WTC11 (cell line): ENCODE results near the gene TPX2. TPM values are rescaled to one million over a fixed set of nuclear protein-coding genes. Genes with fewer than 3 reads are reported as not detected.
A peak's percentile ranks its signal among the peaks of the same experiment; 100 is the strongest.

Experiments used
- ATAC-seq: fragments of 200-7000 bp; cut with Tn5 transposase; 2 replicates; pipeline ENCODE4 v1.10.0; 2021; ENCODE audit warnings: mild to moderate bottlenecking, moderate library complexity
- CTCF ChIA-PET: fragments of 300-600 bp; sonication (Branson Sonifier 250); formaldehyde crosslinking; loops from one replicate; lab custom pipeline; 2021; ENCODE audit warnings: antibody characterized with exemption; lab: Charles Lee
- POLR2A ChIA-PET: fragments of 350-600 bp; sonication (Branson Sonifier 250); formaldehyde crosslinking; loops from one replicate; lab custom pipeline; 2021; ENCODE audit warnings: antibody characterized with exemption; lab: Charles Lee
- DNase-seq: peaks from one replicate; pipeline ENCODE4 v3.0.0; 2021; ENCODE audit warnings: low spot score
- H3K27ac Mint-ChIP-seq: 2 replicates; pipeline ENCODE4 v1.8.0; 2021; ENCODE audit warnings: mixed read lengths
- H3K27me3 Mint-ChIP-seq: 2 replicates; pipeline ENCODE4 v1.8.0; 2021; ENCODE audit warnings: low read depth, mild to moderate bottlenecking, moderate library complexity, mixed read lengths
- H3K36me3 Mint-ChIP-seq: 2 replicates; pipeline ENCODE4 v1.8.0; 2021; ENCODE audit warnings: mixed read lengths
- H3K4me1 Mint-ChIP-seq: 2 replicates; pipeline ENCODE4 v1.8.0; 2022; ENCODE audit warnings: mixed read lengths
- H3K4me3 Mint-ChIP-seq: 2 replicates; pipeline ENCODE4 v1.8.0; 2021; ENCODE audit warnings: mild to moderate bottlenecking, moderate library complexity, mixed read lengths
- H3K9me3 Mint-ChIP-seq: 2 replicates; pipeline ENCODE4 v1.8.0; 2021; ENCODE audit warnings: mixed read lengths
- AFF4 ChIP-seq: sonication (generic); formaldehyde crosslinking; IDR thresholded peaks from 2 replicates; pipeline ENCODE4 v1.8.1; 2023; ENCODE audit warnings: mild to moderate bottlenecking, missing genetic modification reagents, borderline replicate concordance
- CBFB ChIP-seq: sonication (generic); formaldehyde crosslinking; IDR thresholded peaks from 2 replicates; pipeline ENCODE4 v1.8.1; 2022; ENCODE audit warnings: mild to moderate bottlenecking, low read depth, missing genetic modification reagents
- ESRRA ChIP-seq: sonication (generic); formaldehyde crosslinking; IDR thresholded peaks from 2 replicates; pipeline ENCODE4 v1.8.1; 2022; ENCODE audit warnings: mild to moderate bottlenecking, missing genetic modification reagents, borderline replicate concordance
- ETV6 ChIP-seq: sonication (generic); formaldehyde crosslinking; IDR thresholded peaks from 2 replicates; pipeline ENCODE4 v1.8.1; 2022; ENCODE audit warnings: mild to moderate bottlenecking, missing genetic modification reagents
- JAZF1 ChIP-seq: fragments of 250-450 bp; sonication (Bioruptor Pico); IDR thresholded peaks from 2 replicates; pipeline ENCODE4 v1.9.0; 2021; ENCODE audit warnings: moderate library complexity, mild to moderate bottlenecking, inconsistent platforms
- KAT7 ChIP-seq: sonication (generic); formaldehyde crosslinking; IDR thresholded peaks from 2 replicates; pipeline ENCODE4 v1.8.1; 2023; ENCODE audit warnings: missing genetic modification reagents, mild to moderate bottlenecking, borderline replicate concordance
- MLX ChIP-seq: sonication (generic); formaldehyde crosslinking; IDR thresholded peaks from 2 replicates; pipeline ENCODE4 v1.8.1; 2023; ENCODE audit warnings: mild to moderate bottlenecking, missing genetic modification reagents, moderate library complexity
- NFATC4 ChIP-seq: fragments of 250-450 bp; sonication (Bioruptor Pico); IDR thresholded peaks from 2 replicates; pipeline ENCODE4 v1.9.0; 2021; ENCODE audit warnings: mild to moderate bottlenecking
- NR1H2 ChIP-seq: sonication (generic); formaldehyde crosslinking; IDR thresholded peaks from 2 replicates; pipeline ENCODE4 v1.9.0; 2021; ENCODE audit warnings: mild to moderate bottlenecking, moderate library complexity, missing genetic modification reagents
- NR2C2 ChIP-seq: sonication (generic); formaldehyde crosslinking; IDR thresholded peaks from 2 replicates; pipeline ENCODE4 v1.8.0; 2022; ENCODE audit warnings: mild to moderate bottlenecking, missing genetic modification reagents
- PRDM15 ChIP-seq: sonication (generic); formaldehyde crosslinking; IDR thresholded peaks from 2 replicates; pipeline ENCODE4 v1.8.0; 2022; ENCODE audit warnings: missing genetic modification reagents
- RORB ChIP-seq: fragments of 250-450 bp; sonication (Bioruptor Pico); IDR thresholded peaks from 2 replicates; pipeline ENCODE4 v1.9.0; 2021; ENCODE audit warnings: mild to moderate bottlenecking
- SP1 ChIP-seq: sonication (generic); formaldehyde crosslinking; conservative IDR thresholded peaks from 2 replicates; pipeline ENCODE4 v1.8.1; 2022; ENCODE audit warnings: missing genetic modification reagents
- ZNF138 ChIP-seq: sonication (generic); formaldehyde crosslinking; conservative IDR thresholded peaks from 2 replicates; pipeline ENCODE4 v1.8.1; 2022; ENCODE audit warnings: mild to moderate bottlenecking, moderate library complexity, missing genetic modification reagents
- ZNF423 ChIP-seq: fragments of 250-450 bp; sonication (Bioruptor Pico); IDR thresholded peaks from 2 replicates; pipeline ENCODE4 v2.1.2; 2022; ENCODE audit warnings: mild to moderate bottlenecking, moderate library complexity
- total RNA-seq: library from RNA; stranded (reverse); gene quantifications from 3 replicates; pipeline ENCODE4 v1.2.3, GENCODE V29; 2021
- TF ChIP-seq, protein P1 (sequence below): sonication (generic); formaldehyde crosslinking; IDR thresholded peaks from 2 replicates; pipeline ENCODE4 v1.8.1; 2022; ENCODE audit warnings: mild to moderate bottlenecking, moderate library complexity, missing genetic modification reagents
- TF ChIP-seq, protein P2 (sequence below): fragments of 250-450 bp; sonication (Bioruptor Pico); IDR thresholded peaks from 2 replicates; pipeline ENCODE4 v1.9.0; 2021; ENCODE audit warnings: mild to moderate bottlenecking
- TF ChIP-seq, protein P3 (sequence below): sonication (generic); formaldehyde crosslinking; IDR thresholded peaks from 2 replicates; pipeline ENCODE4 v1.8.1; 2022; ENCODE audit warnings: low read depth, missing genetic modification reagents, borderline replicate concordance
- TF ChIP-seq, protein P4 (sequence below): sonication (generic); formaldehyde crosslinking; IDR thresholded peaks from 2 replicates; pipeline ENCODE4 v1.8.1; 2023; ENCODE audit warnings: mild to moderate bottlenecking, moderate library complexity, missing genetic modification reagents

Gene TPX2
- total RNA-seq, 1 experiment from 2014 or later: 123 TPM

DNA sequence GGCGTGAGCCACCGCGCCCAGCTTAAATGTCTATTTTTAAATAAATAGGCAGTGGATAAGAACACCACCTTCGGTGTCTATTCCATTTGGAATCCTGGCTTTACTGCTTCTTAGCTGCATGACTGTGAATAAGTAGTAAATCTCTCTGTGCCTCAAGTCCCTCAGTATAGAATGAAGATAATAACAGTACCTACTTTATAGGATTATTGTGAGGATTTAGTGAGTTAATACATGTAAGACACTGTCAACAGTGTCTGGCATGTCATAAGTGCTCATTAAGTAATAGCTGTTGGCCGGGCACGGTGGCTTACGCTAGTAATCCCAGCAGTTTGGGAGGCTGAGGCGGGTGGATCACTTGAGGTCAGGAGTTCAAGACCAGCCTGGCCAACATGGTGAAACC is 10.1 kb downstream of the TPX2 start (continued):
- no peak for TF ChIP-seq PRDM15 (CRISPR knock-in tag)
- TF ChIP-seq ESRRA (CRISPR knock-in tag): no peak
- TF ChIP-seq, protein P1, sequence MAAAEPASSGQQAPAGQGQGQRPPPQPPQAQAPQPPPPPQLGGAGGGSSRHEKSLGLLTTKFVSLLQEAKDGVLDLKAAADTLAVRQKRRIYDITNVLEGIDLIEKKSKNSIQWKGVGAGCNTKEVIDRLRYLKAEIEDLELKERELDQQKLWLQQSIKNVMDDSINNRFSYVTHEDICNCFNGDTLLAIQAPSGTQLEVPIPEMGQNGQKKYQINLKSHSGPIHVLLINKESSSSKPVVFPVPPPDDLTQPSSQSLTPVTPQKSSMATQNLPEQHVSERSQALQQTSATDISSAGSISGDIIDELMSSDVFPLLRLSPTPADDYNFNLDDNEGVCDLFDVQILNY (CRISPR knock-in tag): no peak
- no peak for TF ChIP-seq JAZF1 (CRISPR knock-in tag)
- TF ChIP-seq, protein P2, sequence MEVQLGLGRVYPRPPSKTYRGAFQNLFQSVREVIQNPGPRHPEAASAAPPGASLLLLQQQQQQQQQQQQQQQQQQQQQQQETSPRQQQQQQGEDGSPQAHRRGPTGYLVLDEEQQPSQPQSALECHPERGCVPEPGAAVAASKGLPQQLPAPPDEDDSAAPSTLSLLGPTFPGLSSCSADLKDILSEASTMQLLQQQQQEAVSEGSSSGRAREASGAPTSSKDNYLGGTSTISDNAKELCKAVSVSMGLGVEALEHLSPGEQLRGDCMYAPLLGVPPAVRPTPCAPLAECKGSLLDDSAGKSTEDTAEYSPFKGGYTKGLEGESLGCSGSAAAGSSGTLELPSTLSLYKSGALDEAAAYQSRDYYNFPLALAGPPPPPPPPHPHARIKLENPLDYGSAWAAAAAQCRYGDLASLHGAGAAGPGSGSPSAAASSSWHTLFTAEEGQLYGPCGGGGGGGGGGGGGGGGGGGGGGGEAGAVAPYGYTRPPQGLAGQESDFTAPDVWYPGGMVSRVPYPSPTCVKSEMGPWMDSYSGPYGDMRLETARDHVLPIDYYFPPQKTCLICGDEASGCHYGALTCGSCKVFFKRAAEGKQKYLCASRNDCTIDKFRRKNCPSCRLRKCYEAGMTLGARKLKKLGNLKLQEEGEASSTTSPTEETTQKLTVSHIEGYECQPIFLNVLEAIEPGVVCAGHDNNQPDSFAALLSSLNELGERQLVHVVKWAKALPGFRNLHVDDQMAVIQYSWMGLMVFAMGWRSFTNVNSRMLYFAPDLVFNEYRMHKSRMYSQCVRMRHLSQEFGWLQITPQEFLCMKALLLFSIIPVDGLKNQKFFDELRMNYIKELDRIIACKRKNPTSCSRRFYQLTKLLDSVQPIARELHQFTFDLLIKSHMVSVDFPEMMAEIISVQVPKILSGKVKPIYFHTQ (CRISPR knock-in tag): no peak
- TF ChIP-seq, protein P3, sequence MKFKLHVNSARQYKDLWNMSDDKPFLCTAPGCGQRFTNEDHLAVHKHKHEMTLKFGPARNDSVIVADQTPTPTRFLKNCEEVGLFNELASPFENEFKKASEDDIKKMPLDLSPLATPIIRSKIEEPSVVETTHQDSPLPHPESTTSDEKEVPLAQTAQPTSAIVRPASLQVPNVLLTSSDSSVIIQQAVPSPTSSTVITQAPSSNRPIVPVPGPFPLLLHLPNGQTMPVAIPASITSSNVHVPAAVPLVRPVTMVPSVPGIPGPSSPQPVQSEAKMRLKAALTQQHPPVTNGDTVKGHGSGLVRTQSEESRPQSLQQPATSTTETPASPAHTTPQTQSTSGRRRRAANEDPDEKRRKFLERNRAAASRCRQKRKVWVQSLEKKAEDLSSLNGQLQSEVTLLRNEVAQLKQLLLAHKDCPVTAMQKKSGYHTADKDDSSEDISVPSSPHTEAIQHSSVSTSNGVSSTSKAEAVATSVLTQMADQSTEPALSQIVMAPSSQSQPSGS (CRISPR knock-in tag): no peak
- no peak for TF ChIP-seq NR1H2 (CRISPR knock-in tag)
- no peak for TF ChIP-seq KAT7 (CRISPR knock-in tag)
- no peak for TF ChIP-seq SP1 (CRISPR knock-in tag)
- no peak for TF ChIP-seq ZNF423 (CRISPR knock-in tag)
- TF ChIP-seq CBFB (CRISPR knock-in tag): no peak
- no peak for TF ChIP-seq NFATC4 (CRISPR knock-in tag)
- TF ChIP-seq ETV6 (CRISPR knock-in tag): no peak

DNA sequence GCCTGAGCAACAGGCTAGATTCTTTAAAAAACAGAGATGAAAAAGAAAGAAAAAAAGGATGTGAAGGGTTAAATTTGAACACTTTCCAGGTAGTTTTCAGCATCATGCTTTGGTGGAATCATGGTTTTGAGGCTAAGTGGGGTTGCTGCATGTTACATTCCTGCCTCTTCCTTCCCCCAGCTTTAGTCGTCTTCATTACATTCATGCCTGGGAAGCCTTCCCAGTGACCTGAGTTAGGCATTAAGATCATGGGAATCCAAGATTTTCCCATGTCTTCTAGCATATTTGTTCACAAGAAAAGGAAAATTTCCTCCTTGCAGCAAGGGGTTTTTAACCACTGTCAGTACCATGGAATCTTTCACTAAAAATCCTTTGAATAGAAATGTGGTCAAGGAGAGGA is 12.0 kb downstream of the TPX2 start:
- DNase-seq (no peak), ATAC-seq (no peak)
- H3K27me3 Mint-ChIP-seq: no peaks in the 10 kb centered on the region
- H3K27ac Mint-ChIP-seq: peak overlapping the region; percentile 74
- CTCF ChIA-PET: interaction anchor here (2.2 kb wide), 2 partner anchors 28 to 117 kb away, joined by 5 to 8 read pairs; no protein-coding TSS in a partner anchor
- H3K4me1 Mint-ChIP-seq: peaks cover 2% of the 10 kb centered on the region; the same call in 1 of the 2 replicates
- no peak overlapping the region for H3K4me3 Mint-ChIP-seq
- peaks cover 18% of the 10 kb centered on the region for H3K36me3 Mint-ChIP-seq
- no peaks in the 10 kb centered on the region for H3K9me3 Mint-ChIP-seq
- POLR2A ChIA-PET: no interaction called here
- TF ChIP-seq ZNF138 (CRISPR knock-in tag) (no peak), AFF4 (CRISPR knock-in tag) (no peak), NR2C2 (no peak), MLX (CRISPR knock-in tag) (no peak), RORB (CRISPR knock-in tag) (no peak)
- TF ChIP-seq, protein P4, sequence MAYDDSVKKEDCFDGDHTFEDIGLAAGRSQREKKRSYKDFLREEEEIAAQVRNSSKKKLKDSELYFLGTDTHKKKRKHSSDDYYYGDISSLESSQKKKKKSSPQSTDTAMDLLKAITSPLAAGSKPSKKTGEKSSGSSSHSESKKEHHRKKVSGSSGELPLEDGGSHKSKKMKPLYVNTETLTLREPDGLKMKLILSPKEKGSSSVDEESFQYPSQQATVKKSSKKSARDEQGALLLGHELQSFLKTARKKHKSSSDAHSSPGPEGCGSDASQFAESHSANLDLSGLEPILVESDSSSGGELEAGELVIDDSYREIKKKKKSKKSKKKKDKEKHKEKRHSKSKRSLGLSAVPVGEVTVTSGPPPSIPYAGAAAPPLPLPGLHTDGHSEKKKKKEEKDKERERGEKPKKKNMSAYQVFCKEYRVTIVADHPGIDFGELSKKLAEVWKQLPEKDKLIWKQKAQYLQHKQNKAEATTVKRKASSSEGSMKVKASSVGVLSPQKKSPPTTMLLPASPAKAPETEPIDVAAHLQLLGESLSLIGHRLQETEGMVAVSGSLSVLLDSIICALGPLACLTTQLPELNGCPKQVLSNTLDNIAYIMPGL: no peak
